ENCODE data around the gene ANXA6. TPM values are rescaled to one million over a fixed set of nuclear protein-coding genes. Genes with fewer than 3 reads are reported as not detected.

The ANXA6 gene
- total and polyA plus RNA-seq, 2 of the 4 experiments (the other 2 are of a cell fraction), result 355 to 610 TPM

- H4K20me1 ChIP-seq (ENCODE audit: insufficient read depth, low read length), result peaks cover 78% of the 10 kb centered on the region
- in situ Hi-C loops (cut with MboI; ENCODE audit: low sequenced_read_pairs), result loop anchor here (10.0 kb wide), 1 partner anchor 604 kb away; no protein-coding TSS in a partner anchor
- no peak overlapping the region for H4K8ac ChIP-seq (ENCODE audit: low read depth in 2 of 2, low read length in 2 of 2)
- no peak overlapping the region for H2AK5ac ChIP-seq (ENCODE audit: low read depth, low read length)
- no peak for DNase-seq
- intact Hi-C loops (cut with micrococcal nuclease), result no loop called here
- H3K18ac ChIP-seq (ENCODE audit: low read depth, low read length), result no peak overlapping the region
- H3K4me1 ChIP-seq (ENCODE audit: control insufficient read depth, insufficient read depth, low read length), result peaks cover 2% of the 10 kb centered on the region; the same call in 1 of the 2 replicates
- H3K9ac ChIP-seq (ENCODE audit: low read depth, low read length), result no peak overlapping the region
- H2BK15ac ChIP-seq (ENCODE audit: low read depth, low read length), result no peak overlapping the region
- ChIA-PET CTCF (interaction anchor here (1.6 to 1.7 kb wide), 2 partner anchors 15 kb away, joined by 4 to 5 read pairs; no protein-coding TSS in a partner anchor), POLR2A (ENCODE audit: unreplicated experiment) (interaction anchor here (0.5 kb wide), 1 partner anchor 18 kb away, joined by 3 read pairs; no protein-coding TSS in a partner anchor)
- dilution Hi-C loops (cut with HindIII; ENCODE audit: low sequenced_read_pairs, unreplicated experiment), result no loop called here
- H2AFZ ChIP-seq (replicated peaks; ENCODE audit: low read length, poor library complexity), result no peak overlapping the region
- ATAC-seq (ENCODE audit: low read depth), result no peak
- H3K56ac ChIP-seq (ENCODE audit: extremely low read depth, insufficient read depth, low read length), result no peak overlapping the region
- H2BK5ac ChIP-seq (ENCODE audit: low read depth, low read length, poor library complexity, severe bottlenecking), result no peak overlapping the region
- no peak overlapping the region for H4K91ac ChIP-seq (ENCODE audit: insufficient read depth, low read depth, low read length)
- H3K9me3 ChIP-seq (ENCODE audit: control insufficient read depth, insufficient read depth, low read length), result no peaks in the 10 kb centered on the region
- TF ChIP-seq BHLHE40 (IDR thresholded peaks at IDR 0.05; ENCODE audit: low read depth, low read length), result no peak
- no peak for TF ChIP-seq RCOR1 (IDR thresholded peaks at IDR 0.05; ENCODE audit: insufficient replicate concordance, low read length)
- no peak for TF ChIP-seq MXI1 (IDR thresholded peaks at IDR 0.05; ENCODE audit: borderline replicate concordance, low read depth, low read length)
- no peak for TF ChIP-seq MAFK (IDR thresholded peaks at IDR 0.05; ENCODE audit: low read depth, low read length)
- TF ChIP-seq MAZ (IDR thresholded peaks at IDR 0.05; ENCODE audit: borderline replicate concordance, low read depth, low read length), result no peak
- no peak for TF ChIP-seq SMC3 (IDR thresholded peaks at IDR 0.05; ENCODE audit: low read depth, low read length)
- H3K14ac ChIP-seq (replicated peaks; ENCODE audit: low read depth, low read length), result no peak overlapping the region
- peaks cover 31% of the 10 kb centered on the region for H3K9me1 ChIP-seq (ENCODE audit: insufficient read depth, low read length)
- no peak overlapping the region for H2AK9ac ChIP-seq (replicated peaks; ENCODE audit: low read depth, low read length, poor library complexity)
- no peak overlapping the region for H3K4me2 ChIP-seq (ENCODE audit: low read depth, low read length)
- H3K27me3 ChIP-seq (ENCODE audit: control insufficient read depth, insufficient read depth, low read length), result no peaks in the 10 kb centered on the region
- H2BK20ac ChIP-seq (ENCODE audit: low read depth, low read length), result no peak overlapping the region
- no peak overlapping the region for H3K23ac ChIP-seq (ENCODE audit: low read depth, low read length)
- no peak overlapping the region for H3K27ac ChIP-seq (ENCODE audit: insufficient read depth, low read length)
- no peak overlapping the region for H4K5ac ChIP-seq (ENCODE audit: low read depth, low read length)
- H3K4me3 ChIP-seq (ENCODE audit: insufficient read depth, low read depth, low read length), result no peak overlapping the region
- H3K4ac ChIP-seq (ENCODE audit: low read depth, low read length), result no peak overlapping the region
- peaks cover 85% of the 10 kb centered on the region for H3K36me3 ChIP-seq (ENCODE audit: control insufficient read depth, insufficient read depth, low read length)
- 100% methylated on average over 2 of the region's 7 CpGs; no CpG with 5 or more reads in 1 of the 2 experiments for WGBS, 2 experiments (ENCODE audit: extremely low coverage in 2 of 2, insufficient read length in 1 of 2)
- peaks cover 58 to 97% of the 10 kb centered on the region in 2 experiments for H3K79me1 ChIP-seq (ENCODE audit: low read depth in 1 of 2, low read length in 2 of 2)
- no TSS peak for BruUV-seq (replicated peaks)
- no peak overlapping the region for H2BK120ac ChIP-seq (ENCODE audit: low read depth, low read length)
Observed at GRCh38 chr5:151140686-151141459, 16.7 kb downstream of the ANXA6 start.

Measured in IMR-90 (cell line).